Measurements from ENCODE around the gene RCOR3. TPM values are rescaled to one million over a fixed set of nuclear protein-coding genes. Genes with fewer than 3 reads are reported as not detected.

Gene RCOR3
- total and polyA plus RNA-seq, 2 of the 8 experiments (the other 6 are each of a cell fraction or from before 2014, with no cell fraction given) = 21.4 to 36.3 TPM

- no peak for TF ChIP-seq EGR1 (IDR thresholded peaks at IDR 0.05; ENCODE audit: borderline replicate concordance, low read depth, low read length)
Measured at GRCh38 chr1:211323156-211324063, 64.2 kb downstream of the RCOR3 start (continued).
